GM18868 (cell line): ENCODE measurements around the gene RECQL5.

ENCODE experiments used
- ATAC-seq: cut with Tn5 transposase; IDR thresholded peaks from one replicate; pipeline ENCODE4 v1.9.1; 2021; ENCODE audit warnings: mild to moderate bottlenecking, moderate library complexity; ENCODE audit not compliant: unreplicated experiment

The RECQL5 gene

DNA sequence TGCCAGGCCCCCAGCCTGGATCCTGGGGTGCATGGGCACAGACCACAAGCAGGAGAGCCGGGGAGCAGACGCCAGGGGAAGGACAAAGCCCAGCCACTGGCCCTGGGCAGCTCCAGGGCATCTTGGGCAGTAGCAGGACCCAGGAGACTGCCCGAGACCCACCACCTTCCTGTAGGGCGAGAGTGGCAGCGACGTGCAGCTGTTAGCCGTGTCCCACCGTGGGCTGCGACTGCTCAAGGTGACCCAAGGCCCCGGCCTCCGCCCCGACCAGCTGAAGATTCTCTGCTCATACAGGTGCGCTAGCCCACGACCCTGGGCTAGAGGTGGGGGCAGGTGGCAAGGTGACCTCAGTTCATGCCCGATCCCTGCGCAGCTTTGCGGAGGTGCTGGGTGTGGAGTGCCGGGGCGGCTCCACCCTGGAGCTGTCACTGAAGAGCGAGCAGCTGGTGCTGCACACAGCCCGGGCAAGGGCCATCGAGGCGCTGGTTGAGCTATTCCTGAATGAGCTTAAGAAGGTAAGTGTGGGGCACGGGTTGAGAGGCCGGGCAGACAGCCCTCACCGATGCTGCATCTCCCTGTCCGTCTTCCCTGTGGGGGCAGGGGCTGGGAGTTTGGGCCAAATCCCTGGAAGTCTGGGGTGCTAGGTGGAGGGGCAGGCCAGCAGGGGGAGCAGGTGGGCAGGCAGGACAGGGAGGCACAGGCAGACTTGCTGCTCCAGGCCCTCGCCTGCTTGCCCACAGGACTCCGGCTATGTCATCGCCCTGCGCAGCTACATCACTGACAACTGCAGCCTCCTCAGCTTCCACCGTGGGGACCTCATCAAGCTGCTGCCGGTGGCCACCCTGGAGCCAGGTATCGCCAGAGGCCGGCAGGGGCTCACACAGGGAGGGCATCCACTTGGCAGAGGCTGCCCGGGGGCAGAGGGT is 47.2 kb downstream of the RECQL5 start:
- ATAC-seq = no peak

- no peak for ATAC-seq
Observed at GRCh38 chr17:75617675-75618074, 49.3 kb downstream of the RECQL5 start.

- ATAC-seq = no peak
Observed at GRCh38 chr17:75617218-75617617, 49.7 kb downstream of the RECQL5 start.

GRCh38 chr17:75616521-75617122 is 50.3 kb downstream of the RECQL5 start:
- no peak for ATAC-seq

GRCh38 chr17:75615301-75615700 is 51.7 kb downstream of the RECQL5 start:
- ATAC-seq = no peak

- no peak for ATAC-seq
Observed at GRCh38 chr17:75614556-75615270, 52.2 kb downstream of the RECQL5 start.

DNA sequence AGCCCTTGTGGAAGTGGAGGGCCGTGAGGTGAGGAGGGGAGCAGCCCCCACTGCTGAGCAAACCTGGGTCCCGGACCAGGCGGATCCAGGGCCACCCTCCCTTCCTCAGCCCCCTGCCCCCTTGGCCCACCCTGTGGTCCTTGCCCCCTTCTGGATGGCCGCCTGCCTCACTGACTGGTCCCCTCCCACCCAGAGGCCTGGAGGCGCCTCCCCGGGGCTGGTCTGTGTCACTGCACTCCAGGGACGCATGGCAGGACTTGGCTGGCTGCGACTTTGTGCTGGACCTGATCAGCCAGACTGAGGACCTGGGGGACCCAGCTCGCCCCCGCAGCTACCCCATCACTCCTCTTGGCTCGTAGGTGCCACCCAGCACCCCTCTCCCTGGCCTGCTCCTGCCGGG is 52.9 kb downstream of the RECQL5 start:
- no peak for ATAC-seq

- no peak for ATAC-seq
Observed at GRCh38 chr17:75612906-75613626, 53.9 kb downstream of the RECQL5 start.

GRCh38 chr17:75611851-75612429 is 55.0 kb downstream of the RECQL5 start:
- ATAC-seq = no peak

DNA sequence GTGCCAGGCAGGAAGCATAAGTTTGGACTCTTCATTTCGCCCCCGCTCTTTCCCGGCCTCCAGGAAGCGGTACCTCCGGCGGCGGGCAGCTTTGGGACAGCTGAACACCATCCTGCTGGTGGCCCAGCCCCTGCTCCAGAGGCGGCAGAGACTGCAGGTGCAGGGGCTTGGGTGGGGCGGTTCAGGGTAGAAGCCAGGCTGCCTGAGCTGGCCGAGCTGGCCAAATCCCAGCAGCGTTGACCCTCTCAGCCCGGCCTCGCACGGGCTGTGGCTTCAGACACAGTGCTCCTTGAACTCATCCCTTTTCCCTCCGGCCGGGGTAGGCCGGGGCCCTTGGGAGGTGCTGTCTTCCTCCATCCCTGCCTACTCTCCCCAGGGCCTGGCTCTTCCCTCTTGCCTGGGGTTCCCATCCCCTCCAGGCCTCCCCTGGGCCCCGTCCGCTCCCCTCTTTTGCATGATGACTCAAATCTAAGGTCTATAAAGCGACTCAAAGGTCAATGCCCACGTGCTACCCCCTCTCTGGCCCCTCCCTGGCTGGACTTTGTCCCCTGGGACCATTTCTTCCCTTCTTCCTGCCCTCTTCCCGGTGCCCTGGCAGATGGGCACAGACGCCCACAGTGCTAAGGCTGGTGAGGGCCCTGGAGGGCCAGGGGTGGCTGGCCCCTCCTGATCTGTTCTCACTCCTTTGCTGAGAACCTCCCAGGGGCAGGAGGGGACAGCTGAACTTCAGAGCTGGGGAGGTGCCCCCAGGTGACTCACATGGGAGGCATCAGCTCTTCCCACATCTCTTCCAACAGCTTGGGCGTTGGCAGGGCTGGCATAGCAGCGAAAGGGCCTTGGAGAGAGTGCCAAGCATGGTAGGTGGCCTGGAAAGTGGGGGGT is 56.6 kb downstream of the RECQL5 start:
- no peak for ATAC-seq

GRCh38 chr17:75607086-75607485 is 59.9 kb downstream of the RECQL5 start:
- no peak for ATAC-seq

- no peak for ATAC-seq
Observed at GRCh38 chr17:75605790-75606189, 61.2 kb downstream of the RECQL5 start.

- no peak for ATAC-seq
Observed at GRCh38 chr17:75604034-75604695, 62.8 kb downstream of the RECQL5 start.

GRCh38 chr17:75603123-75603522 is 63.8 kb downstream of the RECQL5 start:
- ATAC-seq = no peak

DNA sequence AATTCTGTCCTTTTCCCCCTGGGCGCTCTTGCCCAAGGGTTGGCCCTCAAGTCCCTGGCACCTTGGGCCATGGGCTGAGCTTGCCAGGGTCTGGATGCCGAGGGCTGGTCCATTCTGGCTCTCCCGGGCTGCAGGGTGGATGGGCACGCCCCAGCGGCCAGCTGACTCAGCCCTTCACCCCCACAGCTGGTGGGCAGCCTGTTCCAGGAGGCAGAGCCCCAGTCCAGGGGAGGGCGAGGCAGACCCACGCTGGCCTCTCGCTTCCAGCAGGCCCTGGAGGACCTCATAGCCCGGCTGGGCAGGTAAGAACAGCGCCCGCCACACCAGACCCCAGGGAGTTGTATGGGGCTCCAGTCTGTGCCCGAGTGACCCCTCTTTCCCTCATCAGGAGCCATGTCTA is 64.3 kb downstream of the RECQL5 start:
- no peak for ATAC-seq

DNA sequence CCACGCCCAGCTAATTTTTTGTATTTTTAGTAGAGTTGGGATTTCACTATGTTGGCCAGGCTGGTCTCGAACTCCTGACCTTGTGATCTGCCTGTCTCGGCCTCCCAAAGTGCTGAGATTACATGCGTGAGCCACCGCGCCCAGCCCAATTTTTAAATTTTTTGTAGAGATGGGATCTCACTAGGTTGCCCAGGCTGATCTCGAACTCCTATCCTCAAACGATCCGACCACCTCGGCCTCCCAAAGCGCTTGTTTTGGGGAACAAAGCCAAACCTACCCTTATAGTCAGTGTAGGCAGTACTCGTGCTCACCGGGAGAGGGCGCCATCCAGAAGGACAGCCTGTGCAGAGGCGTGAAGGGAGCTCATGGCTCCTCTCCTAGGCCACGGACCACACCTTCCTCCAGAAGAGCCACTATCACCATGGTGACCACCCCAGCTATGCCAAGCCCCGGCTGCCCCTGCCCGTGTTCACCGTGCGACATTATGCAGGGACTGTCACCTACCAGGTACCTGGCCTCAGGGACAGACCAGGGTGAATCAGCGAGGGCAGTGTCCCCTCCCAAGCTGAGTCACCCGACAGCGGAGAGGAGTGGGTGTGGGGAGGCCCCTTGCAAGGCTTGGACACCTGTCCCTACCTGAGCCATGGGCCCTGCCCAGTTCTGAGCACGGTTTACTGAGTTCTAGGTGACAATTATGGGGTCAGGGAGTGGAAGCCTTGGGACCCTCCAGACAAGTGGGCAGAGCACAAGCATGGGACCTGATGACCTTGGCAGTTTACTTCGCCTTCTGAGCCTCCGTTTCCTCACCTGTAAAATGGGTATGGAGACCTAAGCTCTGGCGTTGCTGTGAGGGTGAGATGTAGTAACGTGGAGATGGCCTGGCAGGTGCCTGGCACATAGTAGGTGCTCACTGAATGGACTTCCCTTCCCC is 65.6 kb downstream of the RECQL5 start:
- ATAC-seq = no peak

DNA sequence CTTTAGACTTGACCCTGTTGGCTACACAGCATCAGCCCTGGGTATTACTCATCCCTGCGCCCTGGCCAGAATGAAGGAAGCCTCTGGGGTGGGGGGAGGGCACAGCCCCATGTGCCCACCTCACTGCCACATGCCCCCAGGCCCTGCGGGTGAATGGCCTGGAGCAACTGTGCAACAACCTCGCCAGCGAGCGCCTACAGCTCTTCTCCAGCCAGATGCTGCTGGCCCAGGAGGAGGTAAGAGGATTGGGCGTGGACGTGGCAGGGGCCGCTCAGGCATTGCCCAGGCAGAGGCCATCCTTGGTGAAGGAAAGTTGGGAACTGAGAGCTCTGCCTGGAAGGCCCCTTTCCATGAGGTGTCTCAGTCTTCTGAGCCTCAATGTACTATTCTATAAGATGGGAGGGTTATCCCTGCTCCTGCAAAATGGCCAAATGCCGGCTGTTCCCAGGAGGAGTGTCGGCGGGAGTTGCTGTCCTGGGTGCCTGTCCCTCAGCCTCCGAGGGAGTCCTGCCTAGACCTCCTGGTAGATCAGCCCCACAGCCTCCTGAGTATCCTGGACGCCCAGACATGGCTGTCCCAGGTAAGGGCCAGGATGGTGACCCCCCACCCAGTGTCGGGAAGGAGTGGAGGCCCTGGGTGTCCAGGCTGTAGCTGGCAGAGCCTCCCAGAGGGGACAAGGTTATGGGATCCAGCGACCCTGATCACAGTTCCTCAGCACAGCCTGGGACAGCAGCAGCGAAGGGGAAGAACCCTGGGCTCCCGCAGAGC is 70.5 kb downstream of the RECQL5 start:
- no peak for ATAC-seq
